CD14-positive monocyte (primary cell): Measurements from ENCODE around the gene ANGPTL1. TPM values are rescaled to one million over a fixed set of nuclear protein-coding genes. Genes with fewer than 3 reads are reported as not detected.

Experiments used
- DNase-seq, 3 donors: peaks; one replicate each; pipeline ENCODE4 v3.0.0-alpha.2; 2011 to 2022
- H2AFZ ChIP-seq: 2 replicates; pipeline ENCODE4 v1.6.0; 2012; ENCODE audit warnings: mild to moderate bottlenecking, low read depth, low read length, inconsistent platforms; ENCODE audit not compliant: insufficient read depth, poor library complexity, severe bottlenecking
- H3K27ac ChIP-seq, 2 donors: 1 replicate in 1 of 2; 2 replicates in 1 of 2; pipeline ENCODE4 v1.5.1; 2012 to 2013; ENCODE audit warnings: low read length in 2 of 2, control low read depth in 1 of 2, inconsistent platforms in 1 of 2, low read depth in 1 of 2, mild to moderate bottlenecking in 1 of 2
- H3K27me3 ChIP-seq, 2 donors: one replicate each; pipeline versions ENCODE4 v1.6.0 to v1.6.1; 2011 to 2013; ENCODE audit warnings: low read length in 2 of 2; ENCODE audit not compliant: control insufficient read depth in 2 of 2, insufficient read depth in 2 of 2
- H3K36me3 ChIP-seq, 2 donors: replicated peaks in 1 of 2; 1 replicate in 1 of 2; 2 replicates in 1 of 2; pipeline versions ENCODE4 v1.5.1 to v1.6.1; 2012 to 2013; ENCODE audit warnings: low read length in 2 of 2, control low read depth in 1 of 2, inconsistent platforms in 1 of 2, mild to moderate bottlenecking in 1 of 2; ENCODE audit not compliant: insufficient read depth in 2 of 2, control insufficient read depth in 1 of 2
- H3K4me1 ChIP-seq, 2 donors: 1 replicate in 1 of 2; 2 replicates in 1 of 2; pipeline versions ENCODE4 v1.5.1 to v1.6.1; 2012 to 2013; ENCODE audit warnings: low read length in 2 of 2, control low read depth in 1 of 2, inconsistent platforms in 1 of 2, mild to moderate bottlenecking in 1 of 2, moderate library complexity in 1 of 2; ENCODE audit not compliant: insufficient read depth in 2 of 2, control insufficient read depth in 1 of 2
- H3K4me2 ChIP-seq: replicated peaks from 2 replicates; pipeline ENCODE3; 2012; ENCODE audit warnings: low read length, moderate library complexity, mild to moderate bottlenecking; ENCODE audit not compliant: poor library complexity, severe bottlenecking; ENCODE audit errors: extremely low read depth
- H3K4me3 ChIP-seq, 3 experiments: fragments of 200-600 bp in 1 of 3; sonication (generic) in 1 of 3; replicated peaks in 1 of 3; 1 replicate in 2 of 3; 2 replicates in 1 of 3; pipeline ENCODE4 v1.5.1; 2011 to 2013; ENCODE audit warnings: low read length in 3 of 3, mild to moderate bottlenecking in 3 of 3, control low read depth in 2 of 3, low read depth in 2 of 3, inconsistent platforms in 1 of 3, moderate library complexity in 1 of 3
- H3K79me2 ChIP-seq: 2 replicates; pipeline ENCODE4 v1.6.0; 2012; ENCODE audit warnings: mild to moderate bottlenecking, control low read depth, inconsistent platforms, low read length, moderate library complexity; ENCODE audit not compliant: insufficient read depth
- H3K9ac ChIP-seq: 2 replicates; pipeline ENCODE4 v1.6.0; 2017; ENCODE audit warnings: low read length, mild to moderate bottlenecking; ENCODE audit not compliant: insufficient read depth, poor library complexity, severe bottlenecking
- H3K9me3 ChIP-seq, 2 donors: replicated peaks in 1 of 2; 1 replicate in 1 of 2; 2 replicates in 1 of 2; pipeline versions ENCODE4 v1.5.1 to v1.6.1; 2012 to 2013; ENCODE audit warnings: low read length in 2 of 2, control low read depth in 1 of 2; ENCODE audit not compliant: control insufficient read depth in 1 of 2, insufficient read depth in 1 of 2
- H4K20me1 ChIP-seq: 2 replicates; pipeline ENCODE4 v1.6.0; 2012; ENCODE audit warnings: mild to moderate bottlenecking, low read length, control low read depth, moderate library complexity; ENCODE audit not compliant: insufficient read depth
- H3K27ac Mint-ChIP-seq, 7 donors: one replicate each; pipeline ENCODE4 v1.8.0; 2020; ENCODE audit warnings: mild to moderate bottlenecking in 7 of 7, mixed read lengths in 7 of 7, moderate library complexity in 6 of 7, inconsistent platforms in 2 of 7
- H3K27me3 Mint-ChIP-seq, 3 donors: one replicate each; pipeline ENCODE4 v1.8.0; 2021 to 2022; ENCODE audit warnings: low read depth in 3 of 3, mild to moderate bottlenecking in 3 of 3, mixed read lengths in 3 of 3, moderate library complexity in 3 of 3, inconsistent platforms in 1 of 3
- H3K36me3 Mint-ChIP-seq, 2 donors: one replicate each; pipeline ENCODE4 v1.8.0; 2020; ENCODE audit warnings: mixed read lengths in 2 of 2, inconsistent platforms in 1 of 2, mild to moderate bottlenecking in 1 of 2
- H3K4me1 Mint-ChIP-seq: one replicate; pipeline ENCODE4 v1.8.0; 2020; ENCODE audit warnings: mild to moderate bottlenecking, mixed read lengths
- H3K4me3 Mint-ChIP-seq, 2 donors: one replicate each; pipeline ENCODE4 v1.8.0; 2020; ENCODE audit warnings: mild to moderate bottlenecking in 2 of 2, mixed read lengths in 2 of 2, moderate library complexity in 1 of 2
- H3K9me3 Mint-ChIP-seq, 7 donors: one replicate each; pipeline ENCODE4 v1.8.0; 2020 to 2022; ENCODE audit warnings: mixed read lengths in 7 of 7, mild to moderate bottlenecking in 6 of 7, moderate library complexity in 6 of 7, inconsistent platforms in 2 of 7
- WGBS: methylation state at CpG from one replicate; pipeline ENCODE4 v1.1.5; 2013; ENCODE audit warnings: missing lambda C conversion rate; ENCODE audit not compliant: insufficient coverage; 5-methylcytosine and 5-hydroxymethylcytosine counted together
- intact Hi-C, 2 donors: fragments of 100-400 bp; cut with micrococcal nuclease; formaldehyde crosslinking; loops; one replicate each; pipeline versions ENCODE4 v1.15.0 to v1.15.1; 2023
- polyA plus RNA-seq, 3 donors: library from polyadenylated mRNA; depleted of rRNA in 1 of 3; unstranded in 2 of 3; stranded (reverse) in 1 of 3; fragments of 300-500 nt in 2 of 3; fragments of >200 nt in 1 of 3; fragmentation: Illumina TruSeq in 2 of 3; gene quantifications; 1 replicate in 2 of 3; 2 replicates in 1 of 3; pipeline ENCODE4 v1.2.3, GENCODE V29; 2012 to 2021
- TF ChIP-seq, protein P1 (sequence below): fragments of 200-600 bp; IDR thresholded peaks from one replicate; pipeline ENCODE4 v1.8.0; 2022; ENCODE audit warnings: antibody characterized with exemption, mild to moderate bottlenecking

Gene ANGPTL1
- polyA plus RNA-seq, 3 donors: not detected

DNA sequence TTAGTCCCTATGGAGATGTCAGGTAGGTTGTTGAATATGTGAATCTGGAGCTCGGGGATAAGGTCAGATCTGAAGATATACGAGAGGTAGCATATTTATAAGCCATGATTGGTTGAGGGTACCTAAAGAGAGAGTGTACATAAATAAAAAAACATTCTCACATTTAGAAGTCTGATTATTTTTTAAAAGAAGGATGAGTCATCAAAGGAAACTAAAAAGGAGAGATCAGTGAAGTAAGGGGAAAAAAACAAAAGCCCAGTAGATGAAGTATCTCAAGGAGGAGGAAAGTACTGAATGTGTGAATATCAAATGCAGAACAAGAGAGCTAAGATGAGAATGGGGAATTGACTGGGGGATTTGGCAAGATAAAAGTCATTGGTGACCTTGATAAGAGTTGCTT, 15.7 kb upstream of the ANGPTL1 start:
- H3K36me3 Mint-ChIP-seq: peaks cover 18 to 22% of the 10 kb centered on the region in 2 donors
- DNase-seq: no peak
- no peaks in the 10 kb centered on the region for H4K20me1 ChIP-seq
- no peak overlapping the region for H3K27ac ChIP-seq
- no peaks in the 10 kb centered on the region for H3K9me3 ChIP-seq
- no peak overlapping the region for H3K9ac ChIP-seq
- intact Hi-C loops: no loop called here
- H3K4me3 ChIP-seq: no peak overlapping the region
- H3K4me1 ChIP-seq: no peaks in the 10 kb centered on the region
- no peaks in the 10 kb centered on the region for H3K79me2 ChIP-seq
- no peak overlapping the region for H2AFZ ChIP-seq
- H3K27ac Mint-ChIP-seq: peak overlapping the region in 1 of 7 donors; percentile 19
- H3K27me3 Mint-ChIP-seq: no peaks in the 10 kb centered on the region
- H3K4me2 ChIP-seq: no peak overlapping the region
- 80% methylated on average over 1 of the region's 2 CpGs for WGBS
- H3K36me3 ChIP-seq: peaks cover 0 to 6% of the 10 kb centered on the region in 2 donors
- no peaks in the 10 kb centered on the region for H3K27me3 ChIP-seq
- no peak overlapping the region for H3K4me3 Mint-ChIP-seq
- TF ChIP-seq, protein P1, sequence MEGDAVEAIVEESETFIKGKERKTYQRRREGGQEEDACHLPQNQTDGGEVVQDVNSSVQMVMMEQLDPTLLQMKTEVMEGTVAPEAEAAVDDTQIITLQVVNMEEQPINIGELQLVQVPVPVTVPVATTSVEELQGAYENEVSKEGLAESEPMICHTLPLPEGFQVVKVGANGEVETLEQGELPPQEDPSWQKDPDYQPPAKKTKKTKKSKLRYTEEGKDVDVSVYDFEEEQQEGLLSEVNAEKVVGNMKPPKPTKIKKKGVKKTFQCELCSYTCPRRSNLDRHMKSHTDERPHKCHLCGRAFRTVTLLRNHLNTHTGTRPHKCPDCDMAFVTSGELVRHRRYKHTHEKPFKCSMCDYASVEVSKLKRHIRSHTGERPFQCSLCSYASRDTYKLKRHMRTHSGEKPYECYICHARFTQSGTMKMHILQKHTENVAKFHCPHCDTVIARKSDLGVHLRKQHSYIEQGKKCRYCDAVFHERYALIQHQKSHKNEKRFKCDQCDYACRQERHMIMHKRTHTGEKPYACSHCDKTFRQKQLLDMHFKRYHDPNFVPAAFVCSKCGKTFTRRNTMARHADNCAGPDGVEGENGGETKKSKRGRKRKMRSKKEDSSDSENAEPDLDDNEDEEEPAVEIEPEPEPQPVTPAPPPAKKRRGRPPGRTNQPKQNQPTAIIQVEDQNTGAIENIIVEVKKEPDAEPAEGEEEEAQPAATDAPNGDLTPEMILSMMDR: no peak
- no peaks in the 10 kb centered on the region for H3K9me3 Mint-ChIP-seq
- no peaks in the 10 kb centered on the region for H3K4me1 Mint-ChIP-seq

DNA sequence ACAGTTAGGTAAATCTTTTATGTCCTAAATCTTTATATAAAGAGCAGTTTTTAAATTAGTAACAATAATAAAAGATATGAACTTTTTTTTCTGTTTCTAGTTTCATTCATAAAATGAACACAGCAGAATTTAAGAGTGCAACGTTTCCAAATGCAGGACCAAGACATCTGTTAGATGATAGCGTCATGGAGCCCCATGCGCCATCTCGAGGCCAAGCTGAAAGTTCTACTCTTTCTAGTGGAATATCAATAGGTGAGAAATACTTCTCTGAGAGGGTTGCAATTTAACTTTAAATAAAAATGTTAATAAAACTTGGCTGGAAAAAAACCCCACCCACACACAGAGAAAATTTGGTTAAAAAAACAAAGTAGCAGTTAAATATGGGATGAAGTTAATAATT, 15.0 kb upstream of the ANGPTL1 start:
- Mint-ChIP-seq H3K4me3 (no peak overlapping the region), H3K27ac (no peak overlapping the region), H3K4me1 (no peaks in the 10 kb centered on the region), H3K27me3 (no peaks in the 10 kb centered on the region), H3K9me3 (no peaks in the 10 kb centered on the region), H3K36me3 (peaks cover 20 to 28% of the 10 kb centered on the region in 2 donors)
- Histone ChIP-seq H3K9ac (no peak overlapping the region), H3K27ac (no peak overlapping the region), H3K4me1 (no peaks in the 10 kb centered on the region), H3K36me3 (peaks cover 0 to 6% of the 10 kb centered on the region in 2 donors), H2AFZ (no peak overlapping the region), H3K79me2 (no peaks in the 10 kb centered on the region), H3K4me3 (no peak overlapping the region), H3K4me2 (no peak overlapping the region), H3K9me3 (no peaks in the 10 kb centered on the region), H3K27me3 (no peaks in the 10 kb centered on the region), H4K20me1 (no peaks in the 10 kb centered on the region)
- no peak for DNase-seq
- intact Hi-C loops: no loop called here
- no CpG with 5 or more reads among the region's 4 CpGs for WGBS
- TF ChIP-seq, protein P1: no peak
